EL (cell line): ENCODE data around the gene NR2C2.
A peak's percentile ranks its signal among the peaks of the same experiment; 100 is the strongest.
"Not testable (repeated sequence)": the region's sequence is repeated elsewhere in the genome, so short reads cannot be mapped to it uniquely, and the experiment has no call there.

Source experiments
- DNase-seq: peaks from one replicate; pipeline ENCODE4 v3.0.0-alpha.2; 2016

NR2C2 gene

GRCh38 chr3:14947100-14947885, at the start of gene NR2C2:
Gene NR2C2, plus strand, starts transcription at chr3:14947583. Its CDS starts 56,332 bp downstream, at chr3:15003915.
- peak; percentile 80 for DNase-seq

GRCh38 chr3:14898929-14899328, 48.5 kb upstream of the NR2C2 start:
- DNase-seq: no peak

- DNase-seq: no peak
Observed at GRCh38 chr3:14899993-14900618, 47.3 kb upstream of the NR2C2 start.

GRCh38 chr3:14900881-14901873, 46.2 kb upstream of the NR2C2 start:
- DNase-seq: no peak

GRCh38 chr3:14902719-14903118, 44.7 kb upstream of the NR2C2 start:
- no peak for DNase-seq

- not testable (repeated sequence) for DNase-seq
Observed at GRCh38 chr3:14903501-14903900, 43.9 kb upstream of the NR2C2 start.

- DNase-seq: no peak
Observed at GRCh38 chr3:14905055-14905657, 42.2 kb upstream of the NR2C2 start.

GRCh38 chr3:14906355-14906971, 40.9 kb upstream of the NR2C2 start:
- DNase-seq: no peak

GRCh38 chr3:14907043-14907966, 40.1 kb upstream of the NR2C2 start:
- no peak for DNase-seq

GRCh38 chr3:14909250-14909649, 38.1 kb upstream of the NR2C2 start:
- DNase-seq: no peak

- no peak for DNase-seq
Observed at GRCh38 chr3:14911651-14912050, 35.7 kb upstream of the NR2C2 start.

- DNase-seq: no peak
Observed at GRCh38 chr3:14913071-14913925, 34.1 kb upstream of the NR2C2 start.

- no peak for DNase-seq
Observed at GRCh38 chr3:14913926-14914778, 33.2 kb upstream of the NR2C2 start.

GRCh38 chr3:14914779-14915117, 32.6 kb upstream of the NR2C2 start:
- DNase-seq: no peak

- DNase-seq: no peak
Observed at GRCh38 chr3:14915636-14916222, 31.7 kb upstream of the NR2C2 start.

- DNase-seq: no peak
Observed at GRCh38 chr3:14918356-14918860, 29.0 kb upstream of the NR2C2 start.

- DNase-seq: no peak
Observed at GRCh38 chr3:14920536-14920935, 26.8 kb upstream of the NR2C2 start.

GRCh38 chr3:14921034-14921616, 26.3 kb upstream of the NR2C2 start:
- peak; percentile 87 for DNase-seq
